NB4 (cell line): ENCODE data around the gene MICA.

Experiments
- POLR2A ChIP-seq: IDR thresholded peaks from 2 replicates; pipeline ENCODE4 v1.6.1; 2011; ENCODE audit warnings: mild to moderate bottlenecking; ENCODE audit not compliant: insufficient read length; ENCODE audit errors: extremely low read depth
- TF ChIP-seq, protein P1 (sequence below): IDR thresholded peaks from one replicate; pipeline ENCODE4 v1.5.1; 2012; ENCODE audit warnings: low read depth, low read length
- TF ChIP-seq, protein P2 (sequence below): IDR thresholded peaks from 2 replicates; pipeline ENCODE4 v1.6.1; 2011; ENCODE audit warnings: low read depth, low read length

DNA sequence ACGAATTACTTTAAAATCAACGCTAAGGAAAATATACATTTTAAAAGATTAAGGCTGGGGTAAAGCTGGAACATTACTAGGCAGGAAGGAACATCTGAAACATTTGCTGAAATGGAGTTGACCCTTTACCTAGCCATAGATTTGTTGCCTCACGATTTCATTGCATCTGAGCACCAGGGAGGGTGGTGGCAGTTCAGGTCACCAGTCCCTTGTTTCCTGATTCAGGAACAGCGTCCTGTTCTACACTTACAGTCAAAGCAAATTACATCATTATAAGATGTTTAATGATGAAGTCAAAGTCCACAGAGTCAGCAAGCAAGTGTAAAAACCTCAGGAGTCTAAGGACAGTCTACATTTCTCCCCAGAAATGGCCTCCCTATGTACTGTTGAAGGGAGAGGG, 9.0 kb upstream of the MICA start:
- TF ChIP-seq, protein P1, sequence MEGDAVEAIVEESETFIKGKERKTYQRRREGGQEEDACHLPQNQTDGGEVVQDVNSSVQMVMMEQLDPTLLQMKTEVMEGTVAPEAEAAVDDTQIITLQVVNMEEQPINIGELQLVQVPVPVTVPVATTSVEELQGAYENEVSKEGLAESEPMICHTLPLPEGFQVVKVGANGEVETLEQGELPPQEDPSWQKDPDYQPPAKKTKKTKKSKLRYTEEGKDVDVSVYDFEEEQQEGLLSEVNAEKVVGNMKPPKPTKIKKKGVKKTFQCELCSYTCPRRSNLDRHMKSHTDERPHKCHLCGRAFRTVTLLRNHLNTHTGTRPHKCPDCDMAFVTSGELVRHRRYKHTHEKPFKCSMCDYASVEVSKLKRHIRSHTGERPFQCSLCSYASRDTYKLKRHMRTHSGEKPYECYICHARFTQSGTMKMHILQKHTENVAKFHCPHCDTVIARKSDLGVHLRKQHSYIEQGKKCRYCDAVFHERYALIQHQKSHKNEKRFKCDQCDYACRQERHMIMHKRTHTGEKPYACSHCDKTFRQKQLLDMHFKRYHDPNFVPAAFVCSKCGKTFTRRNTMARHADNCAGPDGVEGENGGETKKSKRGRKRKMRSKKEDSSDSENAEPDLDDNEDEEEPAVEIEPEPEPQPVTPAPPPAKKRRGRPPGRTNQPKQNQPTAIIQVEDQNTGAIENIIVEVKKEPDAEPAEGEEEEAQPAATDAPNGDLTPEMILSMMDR = no peak
- no peak for TF ChIP-seq POLR2A
- TF ChIP-seq, protein P2, sequence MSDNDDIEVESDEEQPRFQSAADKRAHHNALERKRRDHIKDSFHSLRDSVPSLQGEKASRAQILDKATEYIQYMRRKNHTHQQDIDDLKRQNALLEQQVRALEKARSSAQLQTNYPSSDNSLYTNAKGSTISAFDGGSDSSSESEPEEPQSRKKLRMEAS = no peak
